ENCODE results near the gene MTX1.

MTX1 gene

GRCh38 chr1:155260276-155260675 lies 51.8 kb downstream of the MTX1 start:
- H3K79me2 ChIP-seq (ENCODE audit: control insufficient read depth, insufficient read depth, low read length, poor library complexity), result peaks cover 9% of the 10 kb centered on the region
- no CpG with 5 or more reads among the region's 5 CpGs for WGBS (ENCODE audit: extremely low coverage, insufficient coverage, insufficient read length)

GRCh38 chr1:155261493-155261851 lies 53.0 kb downstream of the MTX1 start:
- no CpG with 5 or more reads among the region's 9 CpGs for WGBS (ENCODE audit: extremely low coverage, insufficient coverage, insufficient read length)

More at GRCh38 chr1:155260276-155260675, 51.8 kb downstream of the MTX1 start:
- Histone ChIP-seq H3K36me3 (ENCODE audit: control insufficient read depth in 1 of 2, insufficient read depth in 2 of 2, low read length in 2 of 2) (peaks cover 36 to 44% of the 10 kb centered on the region in 2 experiments), H3K27me3 (ENCODE audit: insufficient read depth, low read length) (no peaks in the 10 kb centered on the region), H4K8ac (ENCODE audit: low read depth, low read length) (no peak overlapping the region), H2BK12ac (ENCODE audit: low read length) (no peak overlapping the region), H3K23ac (ENCODE audit: low read length) (no peak overlapping the region), H2AFZ (ENCODE audit: insufficient read depth, low read length, poor library complexity) (no peak overlapping the region), H4K12ac (ENCODE audit: low read depth, low read length) (no peak overlapping the region), H3K27ac (ENCODE audit: low read depth, low read length) (no peak overlapping the region), H4K91ac (ENCODE audit: low read depth, low read length) (no peak overlapping the region), H3K4me3 (ENCODE audit: low read depth, low read length) (no peak overlapping the region), H2AK5ac (ENCODE audit: low read length) (no peak overlapping the region), H3K4ac (ENCODE audit: low read depth, low read length) (no peak overlapping the region), H3K79me1 (ENCODE audit: low read length) (peaks cover 9% of the 10 kb centered on the region), H2BK120ac (ENCODE audit: insufficient read depth, low read length, poor library complexity) (no peak overlapping the region), H3K9ac (ENCODE audit: low read length) (no peak overlapping the region), H3K4me2 (ENCODE audit: low read length) (no peak overlapping the region), H3K4me1 (ENCODE audit: control insufficient read depth in 1 of 2, insufficient read depth in 2 of 2, low read length in 2 of 2) (peaks cover 9 to 11% of the 10 kb centered on the region in 2 experiments), H3K14ac (ENCODE audit: low read length) (no peak overlapping the region), H3K18ac (ENCODE audit: low read length) (no peak overlapping the region), H3K9me3 (ENCODE audit: insufficient read depth, low read depth, low read length) (no peaks in the 10 kb centered on the region), H2BK5ac (ENCODE audit: low read depth, low read length, poor library complexity) (no peak overlapping the region)
- no peak for DNase-seq

GRCh38 chr1:155261852-155262673 lies 53.6 kb downstream of the MTX1 start, which contains the start of gene SCAMP3:
Gene SCAMP3 (minus strand): TSS chr1:155262360. CDS start chr1:155262151, 209 bp downstream.
- no CpG with 5 or more reads among the region's 47 CpGs for WGBS (ENCODE audit: extremely low coverage, insufficient coverage, insufficient read length)

More at GRCh38 chr1:155261493-155261851, 53.0 kb downstream of the MTX1 start:
- Histone ChIP-seq H4K12ac (ENCODE audit: low read depth, low read length) (peak overlapping the region; percentile 65), H3K4me3 (ENCODE audit: low read depth, low read length) (peak overlapping the region; percentile 80), H3K14ac (ENCODE audit: low read length) (peak overlapping the region; percentile 47), H2AK5ac (ENCODE audit: low read length) (peak overlapping the region; percentile 31), H2BK5ac (ENCODE audit: low read depth, low read length, poor library complexity) (no peak overlapping the region), H3K9ac (ENCODE audit: low read length) (peak overlapping the region; percentile 80), H3K79me1 (ENCODE audit: low read length) (peaks cover 5% of the 10 kb centered on the region), H3K4ac (ENCODE audit: low read depth, low read length) (peak overlapping the region; percentile 76), H3K4me2 (ENCODE audit: low read length) (peak overlapping the region; percentile 86), H3K36me3 (ENCODE audit: control insufficient read depth in 1 of 2, insufficient read depth in 2 of 2, low read length in 2 of 2) (peaks cover 35 to 48% of the 10 kb centered on the region in 2 experiments), H4K8ac (ENCODE audit: low read depth, low read length) (peak overlapping the region; percentile 72), H2BK12ac (ENCODE audit: low read length) (no peak overlapping the region), H3K9me3 (ENCODE audit: insufficient read depth, low read depth, low read length) (no peaks in the 10 kb centered on the region), H3K27ac (ENCODE audit: low read depth, low read length) (no peak overlapping the region), H3K4me1 (ENCODE audit: control insufficient read depth in 1 of 2, insufficient read depth in 2 of 2, low read length in 2 of 2) (peaks cover 5 to 9% of the 10 kb centered on the region in 2 experiments), H3K23ac (ENCODE audit: low read length) (no peak overlapping the region), H3K18ac (ENCODE audit: low read length) (peak overlapping the region; percentile 33), H3K79me2 (ENCODE audit: control insufficient read depth, insufficient read depth, low read length, poor library complexity) (peaks cover 7% of the 10 kb centered on the region), H2AFZ (ENCODE audit: insufficient read depth, low read length, poor library complexity) (peak overlapping the region; percentile 65), H3K27me3 (ENCODE audit: insufficient read depth, low read length) (no peaks in the 10 kb centered on the region), H4K91ac (ENCODE audit: low read depth, low read length) (peak overlapping the region; percentile 58), H2BK120ac (ENCODE audit: insufficient read depth, low read length, poor library complexity) (peak overlapping the region; percentile 29)
- no peak for DNase-seq

GRCh38 chr1:155263067-155263466 lies 54.6 kb downstream of the MTX1 start:
- Histone ChIP-seq H3K79me2 (ENCODE audit: control insufficient read depth, insufficient read depth, low read length, poor library complexity) (peaks cover 7% of the 10 kb centered on the region), H3K79me1 (ENCODE audit: low read length) (peaks cover 5% of the 10 kb centered on the region), H3K36me3 (ENCODE audit: control insufficient read depth in 1 of 2, insufficient read depth in 2 of 2, low read length in 2 of 2) (peaks cover 40 to 52% of the 10 kb centered on the region in 2 experiments), H3K9ac (ENCODE audit: low read length) (no peak overlapping the region), H4K12ac (ENCODE audit: low read depth, low read length) (no peak overlapping the region), H3K4ac (ENCODE audit: low read depth, low read length) (no peak overlapping the region), H2AK5ac (ENCODE audit: low read length) (no peak overlapping the region), H3K27ac (ENCODE audit: low read depth, low read length) (no peak overlapping the region), H3K4me3 (ENCODE audit: low read depth, low read length) (no peak overlapping the region), H3K14ac (ENCODE audit: low read length) (no peak overlapping the region), H3K4me1 (ENCODE audit: control insufficient read depth in 1 of 2, insufficient read depth in 2 of 2, low read length in 2 of 2) (peaks cover 5 to 9% of the 10 kb centered on the region in 2 experiments), H2BK5ac (ENCODE audit: low read depth, low read length, poor library complexity) (no peak overlapping the region), H2BK120ac (ENCODE audit: insufficient read depth, low read length, poor library complexity) (no peak overlapping the region), H3K4me2 (ENCODE audit: low read length) (no peak overlapping the region), H4K91ac (ENCODE audit: low read depth, low read length) (no peak overlapping the region), H3K9me3 (ENCODE audit: insufficient read depth, low read depth, low read length) (no peaks in the 10 kb centered on the region), H3K27me3 (ENCODE audit: insufficient read depth, low read length) (no peaks in the 10 kb centered on the region), H4K8ac (ENCODE audit: low read depth, low read length) (peak overlapping the region; percentile 49), H2BK12ac (ENCODE audit: low read length) (no peak overlapping the region), H3K23ac (ENCODE audit: low read length) (no peak overlapping the region), H3K18ac (ENCODE audit: low read length) (no peak overlapping the region), H2AFZ (ENCODE audit: insufficient read depth, low read length, poor library complexity) (no peak overlapping the region)
- no peak for DNase-seq
- WGBS (ENCODE audit: extremely low coverage, insufficient coverage, insufficient read length), result no CpG with 5 or more reads among the region's 11 CpGs

More at GRCh38 chr1:155261852-155262673, 53.6 kb downstream of the MTX1 start, which contains the start of gene SCAMP3:
- peaks cover 5 to 9% of the 10 kb centered on the region in 2 experiments for H3K4me1 ChIP-seq (ENCODE audit: control insufficient read depth in 1 of 2, insufficient read depth in 2 of 2, low read length in 2 of 2)
- H3K9me3 ChIP-seq (ENCODE audit: insufficient read depth, low read depth, low read length), result no peaks in the 10 kb centered on the region
- H2BK5ac ChIP-seq (ENCODE audit: low read depth, low read length, poor library complexity), result peak within 1 kb of the TSS; percentile 66
- peak within 1 kb of the TSS; percentile 47 for H3K14ac ChIP-seq (ENCODE audit: low read length)
- peaks cover 38 to 48% of the 10 kb centered on the region in 2 experiments for H3K36me3 ChIP-seq (ENCODE audit: control insufficient read depth in 1 of 2, insufficient read depth in 2 of 2, low read length in 2 of 2)
- no peak within 1 kb of the TSS for H3K23ac ChIP-seq (ENCODE audit: low read length)
- peak within 1 kb of the TSS; percentile 70 for H3K27ac ChIP-seq (ENCODE audit: low read depth, low read length)
- peaks cover 5% of the 10 kb centered on the region for H3K79me1 ChIP-seq (ENCODE audit: low read length)
- peak within 1 kb of the TSS; percentile 76 for H3K4ac ChIP-seq (ENCODE audit: low read depth, low read length)
- peak within 1 kb of the TSS; percentile 33 for H3K18ac ChIP-seq (ENCODE audit: low read length)
- H4K12ac ChIP-seq (ENCODE audit: low read depth, low read length), result peak within 1 kb of the TSS; percentile 65
- H2AFZ ChIP-seq (ENCODE audit: insufficient read depth, low read length, poor library complexity), result peak within 1 kb of the TSS; percentile 65
- H3K4me2 ChIP-seq (ENCODE audit: low read length), result peak within 1 kb of the TSS; percentile 86
- no peak within 1 kb of the TSS for H2BK12ac ChIP-seq (ENCODE audit: low read length)
- no peaks in the 10 kb centered on the region for H3K27me3 ChIP-seq (ENCODE audit: insufficient read depth, low read length)
- peak within 1 kb of the TSS; percentile 29 for H2BK120ac ChIP-seq (ENCODE audit: insufficient read depth, low read length, poor library complexity)
- DNase-seq, result peak; percentile 97
- H3K4me3 ChIP-seq (ENCODE audit: low read depth, low read length), result peak within 1 kb of the TSS; percentile 80
- H3K79me2 ChIP-seq (ENCODE audit: control insufficient read depth, insufficient read depth, low read length, poor library complexity), result peaks cover 7% of the 10 kb centered on the region
- peak within 1 kb of the TSS; percentile 77 for H2AK5ac ChIP-seq (ENCODE audit: low read length)
- H4K91ac ChIP-seq (ENCODE audit: low read depth, low read length), result peak within 1 kb of the TSS; percentile 58
- peak within 1 kb of the TSS; percentile 78 for H4K8ac ChIP-seq (ENCODE audit: low read depth, low read length)
- H3K9ac ChIP-seq (ENCODE audit: low read length), result peak within 1 kb of the TSS; percentile 80
